HEK293 (cell line): ENCODE measurements around the gene PNCK.

ENCODE experiments used
- CTCF ChIA-PET: fragments of 350-600 bp; formaldehyde crosslinking; extraction: SDS; loops from one replicate; lab custom pipeline; 2021; ENCODE audit warnings: antibody characterized with exemption; lab: Yijun Ruan, JAX
- POLR2A ChIA-PET: fragments of 300-600 bp; formaldehyde crosslinking; extraction: SDS; loops from one replicate; lab custom pipeline; 2020; ENCODE audit warnings: antibody characterized with exemption, inconsistent platforms; lab: Yijun Ruan, JAX
- H3K27ac ChIP-seq: fragments of 200-500 bp; sonication (Bioruptor generic); 2 replicates; pipeline ENCODE4 v1.5.1; 2014; ENCODE audit warnings: low read depth, low read length, control low read depth, inconsistent platforms; ENCODE audit errors: extremely low read depth
- H3K36me3 ChIP-seq, 2 experiments: fragments of 200-500 bp in 1 of 2; sonication (Bioruptor generic) in 1 of 2; 1 replicate in 1 of 2; 2 replicates in 1 of 2; pipeline ENCODE4 v1.5.1; 2014 to 2017; ENCODE audit warnings: inconsistent platforms in 2 of 2, low read length in 2 of 2; ENCODE audit not compliant: control insufficient read depth in 2 of 2, insufficient read depth in 1 of 2
- H3K4me1 ChIP-seq: fragments of 200-500 bp; sonication (Bioruptor generic); 2 replicates; pipeline ENCODE4 v1.5.1; 2014; ENCODE audit warnings: mild to moderate bottlenecking, low read length, inconsistent platforms; ENCODE audit not compliant: control insufficient read depth, insufficient read depth
- H3K4me3 ChIP-seq: 2 replicates; pipeline ENCODE4 v1.5.1; 2011; ENCODE audit warnings: low read depth, mild to moderate bottlenecking, control low read depth, low read length, moderate library complexity
- H3K9me3 ChIP-seq: fragments of 200-500 bp; sonication (Bioruptor generic); 2 replicates; pipeline ENCODE4 v1.5.1; 2014; ENCODE audit warnings: low read depth, low read length, inconsistent platforms; ENCODE audit not compliant: control insufficient read depth, insufficient read depth
- GLIS2 ChIP-seq: fragments of 450-650 bp; formaldehyde crosslinking; IDR thresholded peaks from 2 replicates; pipeline ENCODE4 v1.5.1; 2016; ENCODE audit warnings: missing biosample characterization, missing genetic modification characterization
- IKZF3 ChIP-seq: fragments of 450-650 bp; IDR thresholded peaks from 2 replicates; pipeline ENCODE4 v1.5.0; 2018; ENCODE audit warnings: missing biosample characterization, mild to moderate bottlenecking, missing genetic modification characterization, moderate library complexity
- KLF10 ChIP-seq: fragments of 450-650 bp; IDR thresholded peaks from 2 replicates; pipeline ENCODE4 v1.5.1; 2018; ENCODE audit warnings: missing biosample characterization, mild to moderate bottlenecking, missing genetic modification characterization
- MYNN ChIP-seq: fragments of 450-650 bp; formaldehyde crosslinking; IDR thresholded peaks from 2 replicates; pipeline ENCODE4 v1.5.1; 2016; ENCODE audit warnings: missing biosample characterization, missing genetic modification characterization, borderline replicate concordance
- REST ChIP-seq: fragments of 450-650 bp; formaldehyde crosslinking; IDR thresholded peaks from 2 replicates; pipeline ENCODE4 v1.5.1; 2016; ENCODE audit warnings: missing biosample characterization, missing genetic modification characterization
- TCF7L2 ChIP-seq: IDR thresholded peaks from 2 replicates; pipeline ENCODE4 v1.6.1; 2011; ENCODE audit warnings: low read depth, mild to moderate bottlenecking, inconsistent platforms, low read length, moderate library complexity, borderline replicate concordance
- ZFHX2 ChIP-seq: fragments of 450-650 bp; formaldehyde crosslinking; conservative IDR thresholded peaks from 2 replicates; pipeline ENCODE4 v1.5.1; 2016; ENCODE audit warnings: missing biosample characterization, missing genetic modification characterization
- ZFP3 ChIP-seq: fragments of 450-650 bp; formaldehyde crosslinking; IDR thresholded peaks from 2 replicates; pipeline ENCODE4 v1.5.1; 2016; ENCODE audit warnings: low read depth, missing biosample characterization, missing genetic modification characterization
- ZFP69B ChIP-seq: fragments of 450-650 bp; formaldehyde crosslinking; IDR thresholded peaks from 2 replicates; pipeline ENCODE4 v1.5.1; 2016; ENCODE audit warnings: missing biosample characterization, missing genetic modification characterization
- ZIC2 ChIP-seq: fragments of 450-650 bp; formaldehyde crosslinking; IDR thresholded peaks from 2 replicates; pipeline ENCODE4 v1.5.1; 2016; ENCODE audit warnings: missing biosample characterization, missing genetic modification characterization
- ZNF10 ChIP-seq: fragments of 450-650 bp; formaldehyde crosslinking; IDR thresholded peaks from 2 replicates; pipeline ENCODE4 v1.5.1; 2017; ENCODE audit warnings: missing biosample characterization, missing genetic modification characterization
- ZNF114 ChIP-seq: fragments of 450-650 bp; formaldehyde crosslinking; IDR thresholded peaks from 2 replicates; pipeline ENCODE4 v1.5.0; 2017; ENCODE audit warnings: missing biosample characterization, missing genetic modification characterization
- ZNF341 ChIP-seq: fragments of 450-650 bp; formaldehyde crosslinking; IDR thresholded peaks from 2 replicates; pipeline ENCODE4; 2016; ENCODE audit warnings: low read depth, missing biosample characterization, missing genetic modification characterization
- ZNF394 ChIP-seq: fragments of 450-650 bp; formaldehyde crosslinking; IDR thresholded peaks from 2 replicates; pipeline ENCODE4 v1.5.1; 2016; ENCODE audit warnings: missing biosample characterization, missing genetic modification characterization, mild to moderate bottlenecking, moderate library complexity, borderline replicate concordance
- ZNF423 ChIP-seq: fragments of 450-650 bp; formaldehyde crosslinking; IDR thresholded peaks from 2 replicates; pipeline ENCODE4 v1.5.1; 2016; ENCODE audit warnings: missing biosample characterization, missing genetic modification characterization
- ZNF544 ChIP-seq: fragments of 450-650 bp; formaldehyde crosslinking; IDR thresholded peaks from 2 replicates; pipeline ENCODE4 v1.5.0; 2017; ENCODE audit warnings: missing biosample characterization, missing genetic modification characterization
- ZNF555 ChIP-seq: fragments of 450-650 bp; formaldehyde crosslinking; conservative IDR thresholded peaks from 2 replicates; pipeline ENCODE4 v1.5.1; 2017; ENCODE audit warnings: missing biosample characterization, mild to moderate bottlenecking, missing genetic modification characterization, inconsistent platforms
- ZNF571 ChIP-seq: fragments of 450-650 bp; formaldehyde crosslinking; IDR thresholded peaks from 2 replicates; pipeline ENCODE4 v1.5.0; 2017; ENCODE audit warnings: missing biosample characterization, missing genetic modification characterization
- ZNF623 ChIP-seq: fragments of 450-650 bp; formaldehyde crosslinking; IDR thresholded peaks from 2 replicates; pipeline ENCODE4 v1.5.1; 2016; ENCODE audit warnings: missing biosample characterization, missing genetic modification characterization
- ZNF639 ChIP-seq: fragments of 450-650 bp; formaldehyde crosslinking; IDR thresholded peaks from 2 replicates; pipeline ENCODE4 v1.5.1; 2016; ENCODE audit warnings: missing biosample characterization, missing genetic modification characterization
- TF ChIP-seq, protein P1 (sequence below): fragments of 450-650 bp; formaldehyde crosslinking; IDR thresholded peaks from 2 replicates; pipeline ENCODE4 v1.5.1; 2016; ENCODE audit warnings: missing biosample characterization, missing genetic modification characterization
- TF ChIP-seq, protein P2 (sequence below): fragments of 450-650 bp; formaldehyde crosslinking; IDR thresholded peaks from 2 replicates; pipeline ENCODE4 v1.5.1; 2016; ENCODE audit warnings: missing biosample characterization, missing genetic modification characterization

PNCK gene

DNA sequence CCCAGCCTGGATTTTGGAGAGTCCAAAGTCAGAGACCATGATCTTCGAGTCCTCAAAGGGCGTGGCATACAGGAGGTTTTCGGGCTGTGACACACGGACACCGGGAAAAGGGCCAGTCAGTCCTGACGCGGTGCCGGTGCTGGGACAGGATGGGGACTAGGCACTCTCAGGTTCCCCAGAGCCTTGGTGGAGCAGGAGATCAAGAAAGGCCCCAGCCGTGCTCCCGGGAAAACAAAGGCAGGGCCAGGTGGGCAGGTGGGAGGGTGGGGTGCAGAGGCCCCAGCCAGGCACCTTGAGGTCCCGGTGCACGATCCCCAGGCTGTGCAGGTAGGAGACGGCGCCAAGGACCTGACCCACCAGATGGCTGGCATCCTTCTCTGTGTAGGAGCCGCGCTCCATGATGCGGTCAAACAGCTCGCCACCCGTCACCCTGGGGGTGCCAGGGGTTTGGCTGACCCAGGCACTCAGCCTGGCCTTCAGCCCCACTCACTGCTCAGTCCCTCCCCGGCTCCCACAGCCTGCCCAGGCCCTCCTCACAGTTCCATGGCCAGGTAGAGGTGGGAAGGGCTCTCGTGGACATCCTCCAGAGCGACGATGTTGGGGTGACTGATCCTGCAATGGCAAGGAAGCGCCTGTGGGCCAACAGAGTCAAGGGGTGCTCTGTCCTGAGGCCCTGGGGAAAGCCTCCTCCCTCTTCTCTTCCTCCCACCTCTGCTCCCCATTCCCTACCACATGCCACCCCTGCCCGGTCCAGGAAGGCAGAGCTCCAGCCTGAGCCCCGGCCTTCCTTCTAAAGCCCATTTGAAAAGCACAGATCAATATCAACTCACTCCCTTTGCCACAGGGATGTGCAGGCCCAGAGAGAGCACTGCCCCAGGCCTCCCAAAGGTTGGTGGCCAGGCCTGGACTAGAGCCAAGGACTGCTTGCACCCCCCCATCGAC is 1.8 kb downstream of the PNCK start:
- Histone ChIP-seq H3K27ac (no peak overlapping the region), H3K36me3 (no peaks in the 10 kb centered on the region), H3K9me3 (no peaks in the 10 kb centered on the region), H3K4me1 (no peaks in the 10 kb centered on the region), H3K4me3 (no peak overlapping the region)
- ChIA-PET CTCF (interaction anchor here (0.6 to 5.2 kb wide), 4 partner anchors 24 to 624 kb away, joined by 4 to 52 read pairs (median 8); no protein-coding TSS in a partner anchor), POLR2A (no interaction called here)
- TF ChIP-seq ZNF10, result peak; percentile 54; the same call in 1 of the 2 replicates
- TF ChIP-seq ZNF114, result no peak
- no peak for TF ChIP-seq ZIC2

DNA sequence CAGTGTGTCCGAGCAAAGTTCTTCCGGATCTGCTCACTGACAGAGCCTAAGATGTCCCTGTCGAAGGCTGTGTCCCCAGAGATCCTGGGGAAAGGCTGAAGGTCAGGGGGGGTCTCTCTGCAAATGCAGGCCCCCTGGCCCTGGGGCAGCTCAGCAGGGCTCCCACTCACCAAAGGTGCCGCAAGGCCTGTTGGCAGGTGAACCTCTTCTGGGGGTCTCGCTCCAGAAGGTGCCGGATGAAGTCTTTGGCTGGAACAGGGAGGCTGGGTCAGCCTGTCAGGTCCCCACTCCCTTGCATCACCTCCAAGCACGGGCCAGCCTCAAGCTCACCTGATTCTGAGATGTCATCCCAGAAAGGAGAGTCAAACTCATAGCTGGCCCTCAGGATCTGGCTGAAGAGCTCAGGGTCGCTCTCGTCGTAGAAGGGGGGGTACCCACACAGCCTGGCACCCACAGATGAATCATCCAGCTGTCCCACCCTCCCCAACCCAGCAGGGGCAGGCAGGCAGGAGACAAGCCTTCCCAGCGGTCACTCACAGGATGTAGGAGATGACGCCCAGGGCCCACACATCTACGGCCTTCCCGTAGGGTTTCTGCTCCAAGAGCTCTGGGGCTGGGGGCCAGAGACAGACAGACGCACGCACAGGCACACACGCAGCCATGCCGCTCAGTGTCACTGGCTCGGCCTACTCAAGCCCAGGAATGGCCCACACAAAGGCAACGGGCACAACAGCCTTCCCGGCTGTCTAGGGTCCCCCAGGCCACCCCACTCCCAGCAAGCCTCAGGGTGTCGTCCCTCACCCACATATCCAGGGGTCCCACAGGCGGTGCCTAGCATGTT is 2.6 kb downstream of the PNCK start:
- ChIA-PET CTCF (interaction anchor here (0.6 to 5.2 kb wide), 8 partner anchors 8 to 272 kb away, joined by 4 to 52 read pairs (median 6); no protein-coding TSS in a partner anchor), POLR2A (no interaction called here)
- Histone ChIP-seq H3K27ac (no peak overlapping the region), H3K4me1 (no peaks in the 10 kb centered on the region)
- no peak for TF ChIP-seq ZNF423 (tag by site-specific recombination)
- TF ChIP-seq ZNF571 (tag by site-specific recombination), result no peak
- no peak for TF ChIP-seq ZNF555
- TF ChIP-seq, protein P1, sequence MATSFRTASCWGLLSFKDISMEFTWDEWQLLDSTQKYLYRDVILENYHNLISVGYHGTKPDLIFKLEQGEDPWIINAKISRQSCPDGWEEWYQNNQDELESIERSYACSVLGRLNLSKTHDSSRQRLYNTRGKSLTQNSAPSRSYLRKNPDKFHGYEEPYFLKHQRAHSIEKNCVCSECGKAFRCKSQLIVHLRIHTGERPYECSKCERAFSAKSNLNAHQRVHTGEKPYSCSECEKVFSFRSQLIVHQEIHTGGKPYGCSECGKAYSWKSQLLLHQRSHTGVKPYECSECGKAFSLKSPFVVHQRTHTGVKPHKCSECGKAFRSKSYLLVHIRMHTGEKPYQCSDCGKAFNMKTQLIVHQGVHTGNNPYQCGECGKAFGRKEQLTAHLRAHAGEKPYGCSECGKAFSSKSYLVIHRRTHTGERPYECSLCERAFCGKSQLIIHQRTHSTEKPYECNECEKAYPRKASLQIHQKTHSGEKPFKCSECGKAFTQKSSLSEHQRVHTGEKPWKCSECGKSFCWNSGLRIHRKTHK (tag by site-specific recombination), result no peak
- TF ChIP-seq TCF7L2, result no peak
- TF ChIP-seq KLF10 (tag by site-specific recombination), result no peak
- TF ChIP-seq ZFHX2, result no peak
- TF ChIP-seq ZNF394 (tag by site-specific recombination), result no peak
- TF ChIP-seq ZNF341, result no peak
- no peak for TF ChIP-seq ZNF623 (tag by site-specific recombination)
- TF ChIP-seq IKZF3 (tag by site-specific recombination), result no peak
- TF ChIP-seq ZNF544 (tag by site-specific recombination), result no peak
- TF ChIP-seq REST (tag by site-specific recombination), result no peak
- no peak for TF ChIP-seq MYNN (tag by site-specific recombination)
- TF ChIP-seq GLIS2 (tag by site-specific recombination), result no peak
- no peak for TF ChIP-seq ZFP3 (tag by site-specific recombination)
- no peak for TF ChIP-seq ZNF639 (tag by site-specific recombination)
- no peak for TF ChIP-seq ZFP69B (tag by site-specific recombination)
- TF ChIP-seq, protein P2, sequence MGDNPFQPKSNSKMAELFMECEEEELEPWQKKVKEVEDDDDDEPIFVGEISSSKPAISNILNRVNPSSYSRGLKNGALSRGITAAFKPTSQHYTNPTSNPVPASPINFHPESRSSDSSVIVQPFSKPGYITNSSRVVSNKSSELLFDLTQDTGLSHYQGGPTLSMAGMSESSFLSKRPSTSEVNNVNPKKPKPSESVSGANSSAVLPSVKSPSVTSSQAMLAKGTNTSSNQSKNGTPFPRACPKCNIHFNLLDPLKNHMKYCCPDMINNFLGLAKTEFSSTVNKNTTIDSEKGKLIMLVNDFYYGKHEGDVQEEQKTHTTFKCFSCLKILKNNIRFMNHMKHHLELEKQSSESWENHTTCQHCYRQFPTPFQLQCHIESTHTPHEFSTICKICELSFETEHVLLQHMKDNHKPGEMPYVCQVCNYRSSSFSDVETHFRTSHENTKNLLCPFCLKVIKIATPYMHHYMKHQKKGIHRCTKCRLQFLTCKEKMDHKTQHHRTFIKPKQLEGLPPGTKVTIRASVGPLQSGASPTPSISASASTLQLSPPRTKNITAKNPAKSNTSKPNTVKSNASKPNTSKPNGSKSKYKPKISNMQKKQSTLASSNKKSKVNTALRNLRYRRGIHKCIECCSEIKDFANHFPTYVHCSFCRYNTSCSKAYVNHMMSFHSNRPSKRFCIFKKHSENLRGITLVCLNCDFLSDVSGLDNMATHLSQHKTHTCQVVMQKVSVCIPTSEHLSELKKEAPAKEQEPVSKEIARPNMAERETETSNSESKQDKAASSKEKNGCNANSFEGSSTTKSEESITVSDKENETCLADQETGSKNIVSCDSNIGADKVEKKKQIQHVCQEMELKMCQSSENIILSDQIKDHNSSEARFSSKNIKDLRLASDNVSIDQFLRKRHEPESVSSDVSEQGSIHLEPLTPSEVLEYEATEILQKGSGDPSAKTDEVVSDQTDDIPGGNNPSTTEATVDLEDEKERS (tag by site-specific recombination), result no peak
- TF ChIP-seq, all 188 proteins: peak for 0
- H3K9me3 ChIP-seq, result no peaks in the 10 kb centered on the region
- no peak overlapping the region for H3K4me3 ChIP-seq
- no peaks in the 10 kb centered on the region for H3K36me3 ChIP-seq
